ENCODE measurements around the gene PDE4D. TPM values are rescaled to one million over a fixed set of nuclear protein-coding genes. Genes with fewer than 3 reads are reported as not detected.

Gene PDE4D
- total and polyA plus RNA-seq, 12 donors: 1.2 to 18.9 (median 2.1) TPM

DNA sequence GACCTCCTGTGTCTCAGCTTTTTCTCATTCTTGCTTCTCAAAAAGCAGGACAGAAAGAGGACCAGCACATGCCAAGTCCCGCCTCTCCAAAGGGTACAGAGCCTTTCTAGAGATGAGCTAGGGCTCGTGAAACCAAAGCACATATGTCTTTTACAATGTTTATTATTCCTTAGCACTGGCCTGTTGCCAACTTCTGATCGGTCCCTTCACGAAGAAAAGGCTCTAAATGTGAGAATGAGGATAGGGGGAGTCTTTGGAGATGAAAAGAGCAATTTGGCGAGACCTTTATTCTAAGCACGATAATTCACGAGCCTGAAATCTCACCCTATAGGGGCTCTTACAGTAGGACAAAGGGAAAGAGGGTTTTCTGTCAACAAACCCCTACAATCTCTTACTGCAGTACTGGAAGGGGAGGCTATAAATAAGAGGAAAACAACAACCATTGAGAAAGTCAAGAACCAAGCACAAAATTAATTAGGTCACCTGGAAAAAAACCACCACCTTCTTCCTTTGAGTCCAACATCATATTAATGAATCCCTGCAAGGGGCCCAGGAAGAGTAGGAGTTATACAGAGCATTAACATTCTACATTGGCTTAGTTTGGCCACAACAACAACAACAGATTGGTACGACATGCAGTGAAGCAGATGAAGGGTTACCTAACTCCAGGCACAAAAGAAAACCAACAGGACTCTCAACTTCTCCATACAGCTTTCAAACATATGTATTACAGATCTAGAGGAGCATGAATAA lies 309.5 kb downstream of the PDE4D start:
- Histone ChIP-seq H3K4me1 (replicated peaks in 1 of 2) (no peaks in the 10 kb centered on the region), H3K27ac (no peak overlapping the region), H3K9me3 (replicated peaks in 1 of 3) (no peaks in the 10 kb centered on the region), H3K4me3 (no peak overlapping the region), H3K36me3 (replicated peaks in 1 of 2) (no peaks in the 10 kb centered on the region), H3K27me3 (no peaks in the 10 kb centered on the region)
- WGBS, 4 donors: 48 to 54% (median 51%) methylated on average over 8 of the region's 8 CpGs
- intact Hi-C loops (cut with DNase I): no loop called here
- TF ChIP-seq, protein P1, sequence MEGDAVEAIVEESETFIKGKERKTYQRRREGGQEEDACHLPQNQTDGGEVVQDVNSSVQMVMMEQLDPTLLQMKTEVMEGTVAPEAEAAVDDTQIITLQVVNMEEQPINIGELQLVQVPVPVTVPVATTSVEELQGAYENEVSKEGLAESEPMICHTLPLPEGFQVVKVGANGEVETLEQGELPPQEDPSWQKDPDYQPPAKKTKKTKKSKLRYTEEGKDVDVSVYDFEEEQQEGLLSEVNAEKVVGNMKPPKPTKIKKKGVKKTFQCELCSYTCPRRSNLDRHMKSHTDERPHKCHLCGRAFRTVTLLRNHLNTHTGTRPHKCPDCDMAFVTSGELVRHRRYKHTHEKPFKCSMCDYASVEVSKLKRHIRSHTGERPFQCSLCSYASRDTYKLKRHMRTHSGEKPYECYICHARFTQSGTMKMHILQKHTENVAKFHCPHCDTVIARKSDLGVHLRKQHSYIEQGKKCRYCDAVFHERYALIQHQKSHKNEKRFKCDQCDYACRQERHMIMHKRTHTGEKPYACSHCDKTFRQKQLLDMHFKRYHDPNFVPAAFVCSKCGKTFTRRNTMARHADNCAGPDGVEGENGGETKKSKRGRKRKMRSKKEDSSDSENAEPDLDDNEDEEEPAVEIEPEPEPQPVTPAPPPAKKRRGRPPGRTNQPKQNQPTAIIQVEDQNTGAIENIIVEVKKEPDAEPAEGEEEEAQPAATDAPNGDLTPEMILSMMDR (IDR thresholded peaks at IDR 0.05): no peak
- TF ChIP-seq POLR2A (IDR thresholded peaks at IDR 0.05): no peak
- no peak for DNase-seq

DNA sequence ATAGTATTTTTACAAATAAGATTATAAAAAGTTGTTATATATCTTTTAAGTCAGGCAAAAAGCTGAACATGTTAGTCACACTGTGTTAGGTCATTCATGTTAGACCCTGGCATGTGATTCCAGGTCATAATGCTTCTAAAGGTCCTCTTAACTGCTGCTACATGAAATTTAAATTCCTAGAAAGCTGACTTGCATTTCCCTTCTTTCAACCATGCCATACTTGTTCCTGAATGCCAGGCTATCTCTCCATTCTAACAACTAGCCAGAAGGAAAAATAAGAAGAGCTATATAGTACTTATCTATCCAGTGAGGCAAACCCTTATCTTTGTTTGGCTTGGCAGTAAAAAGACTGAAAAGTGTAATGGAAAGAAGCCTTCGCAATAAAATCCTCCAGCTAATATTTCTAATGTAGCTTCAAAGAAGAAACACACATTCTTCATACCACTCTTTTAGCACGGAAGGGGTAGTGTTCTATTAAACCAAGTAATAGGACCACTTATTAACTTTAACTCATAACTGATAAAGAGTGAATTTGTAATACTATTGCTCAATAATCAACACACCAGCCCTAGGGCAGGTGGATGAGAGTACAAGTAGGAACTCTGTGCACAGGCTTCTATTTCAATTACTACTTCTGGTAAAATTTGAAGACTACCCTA lies 310.2 kb downstream of the PDE4D start:
- H3K4me3 ChIP-seq: no peak overlapping the region
- DNase-seq: no peak

DNA sequence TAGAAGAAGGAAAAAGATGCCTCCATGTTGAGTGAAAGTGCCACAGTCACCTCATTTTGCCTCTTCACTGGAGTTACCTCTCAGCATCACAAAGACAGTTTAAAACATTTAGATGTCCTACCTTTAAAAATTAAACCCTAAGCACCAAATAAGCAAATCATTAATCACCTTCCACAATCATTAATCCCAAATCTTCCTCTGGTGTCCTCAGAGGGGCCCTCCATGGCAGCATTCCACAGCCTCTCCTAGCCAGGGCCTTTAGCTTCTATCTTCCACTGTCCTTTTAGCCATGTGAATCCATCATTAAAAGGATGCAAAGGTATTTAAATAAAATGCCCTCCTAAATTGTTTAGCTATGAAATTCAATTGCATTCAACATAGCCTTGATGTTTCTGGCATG lies 310.8 kb downstream of the PDE4D start:
- H3K4me1 ChIP-seq (replicated peaks in 1 of 2): no peaks in the 10 kb centered on the region

More for the DNA sequence above, 310.2 kb downstream of the PDE4D start:
- Histone ChIP-seq H3K27me3 (no peaks in the 10 kb centered on the region), H3K4me1 (replicated peaks in 1 of 2) (no peaks in the 10 kb centered on the region), H3K36me3 (replicated peaks in 1 of 2) (no peaks in the 10 kb centered on the region), H3K27ac (no peak overlapping the region), H3K9me3 (replicated peaks in 1 of 3) (no peaks in the 10 kb centered on the region)
- intact Hi-C loops (cut with DNase I): no loop called here
- TF ChIP-seq, protein P1 (IDR thresholded peaks at IDR 0.05): no peak
- TF ChIP-seq POLR2A (IDR thresholded peaks at IDR 0.05): no peak
- 49 to 63% (median 51%) methylated on average over 2 of the region's 2 CpGs for WGBS, 4 donors

DNA sequence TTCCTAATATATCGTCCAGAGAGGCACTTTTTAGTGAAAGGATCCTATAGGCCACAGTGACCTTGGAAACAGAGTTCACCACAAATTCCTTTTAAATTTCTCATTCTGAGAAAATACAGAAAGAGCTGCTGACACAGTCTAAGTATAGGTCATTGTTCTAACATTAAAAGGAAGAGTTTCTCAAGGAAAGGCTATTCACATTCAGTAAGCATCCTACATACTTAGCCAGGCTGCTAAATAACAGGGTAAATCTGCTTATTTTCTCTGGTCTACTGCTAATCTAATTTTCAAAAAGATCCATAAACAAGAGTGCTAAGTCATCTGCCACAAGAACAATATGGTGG lies 313.7 kb downstream of the PDE4D start:
- no peaks in the 10 kb centered on the region for H3K36me3 ChIP-seq (replicated peaks in 1 of 2)
- no peaks in the 10 kb centered on the region for H3K9me3 ChIP-seq (replicated peaks in 1 of 3)
- 56 to 69% (median 60%) methylated on average over 1 of the region's 1 CpG for WGBS, 4 donors
- no peaks in the 10 kb centered on the region for H3K27me3 ChIP-seq
- DNase-seq: no peak
- TF ChIP-seq POLR2A (IDR thresholded peaks at IDR 0.05): no peak
- TF ChIP-seq, protein P1 (IDR thresholded peaks at IDR 0.05): no peak
- intact Hi-C loops (cut with DNase I): no loop called here
- no peak overlapping the region for H3K4me3 ChIP-seq
- no peak overlapping the region for H3K27ac ChIP-seq
- no peaks in the 10 kb centered on the region for H3K4me1 ChIP-seq (replicated peaks in 1 of 2)

More for the DNA sequence above, 310.8 kb downstream of the PDE4D start:
- no peaks in the 10 kb centered on the region for H3K9me3 ChIP-seq (replicated peaks in 1 of 3)
- H3K36me3 ChIP-seq (replicated peaks in 1 of 2): no peaks in the 10 kb centered on the region
- no peaks in the 10 kb centered on the region for H3K27me3 ChIP-seq
- no peak overlapping the region for H3K4me3 ChIP-seq
- intact Hi-C loops (cut with DNase I): no loop called here
- DNase-seq: no peak
- H3K27ac ChIP-seq: no peak overlapping the region
- TF ChIP-seq, protein P1 (IDR thresholded peaks at IDR 0.05): no peak
- TF ChIP-seq POLR2A (IDR thresholded peaks at IDR 0.05): no peak
